BE2C (cell line): ENCODE results near the gene ETV1.

ENCODE experiments used
- DNase-seq: peaks from one replicate; pipeline ENCODE4 v3.0.0-alpha.2; 2020
- H3K27me3 ChIP-seq: fragments of 250-450 bp; sonication (Bioruptor Pico); 2 replicates; pipeline ENCODE4 v1.5.1; 2020; ENCODE audit warnings: mild to moderate bottlenecking
- H3K36me3 ChIP-seq: fragments of 250-450 bp; sonication (Bioruptor Pico); 2 replicates; pipeline ENCODE4 v1.5.1; 2020; ENCODE audit warnings: mild to moderate bottlenecking
- H3K4me1 ChIP-seq: fragments of 250-450 bp; sonication (Bioruptor Pico); 2 replicates; pipeline ENCODE4 v1.5.1; 2020
- H3K4me3 ChIP-seq: 2 replicates; pipeline ENCODE4 v1.5.1; 2011; ENCODE audit warnings: low read depth, low read length
- H3K9me3 ChIP-seq: fragments of 250-450 bp; sonication (Bioruptor Pico); 2 replicates; pipeline ENCODE4 v1.5.1; 2020
- TF ChIP-seq, protein P1 (sequence below): IDR thresholded peaks from 2 replicates; pipeline ENCODE4 v1.5.1; 2012; ENCODE audit warnings: mild to moderate bottlenecking, low read depth, low read length

ETV1 gene

DNA sequence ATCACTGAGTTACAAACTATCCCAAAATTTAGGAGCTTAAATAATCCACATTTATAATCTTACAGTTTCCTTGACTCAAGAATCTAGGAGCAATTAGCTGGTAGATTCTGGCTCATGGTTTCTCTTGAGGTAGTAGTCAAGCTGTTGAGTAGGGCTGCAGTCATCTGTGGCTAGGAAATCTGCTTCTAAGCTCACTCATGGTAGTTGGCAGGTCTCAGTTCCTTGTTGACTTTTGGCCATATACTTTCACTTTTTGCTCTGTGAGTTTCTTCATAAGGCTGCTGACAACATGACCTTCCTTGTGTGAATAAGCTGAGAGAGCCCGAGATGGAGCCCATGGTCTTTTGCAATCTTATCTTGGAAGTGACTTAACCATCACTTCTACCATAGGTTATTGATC is 10.8 kb upstream of the ETV1 start:
- H3K36me3 ChIP-seq, result no peaks in the 10 kb centered on the region
- H3K27me3 ChIP-seq, result no peaks in the 10 kb centered on the region
- no peak for DNase-seq
- H3K9me3 ChIP-seq, result no peaks in the 10 kb centered on the region
- TF ChIP-seq, protein P1, sequence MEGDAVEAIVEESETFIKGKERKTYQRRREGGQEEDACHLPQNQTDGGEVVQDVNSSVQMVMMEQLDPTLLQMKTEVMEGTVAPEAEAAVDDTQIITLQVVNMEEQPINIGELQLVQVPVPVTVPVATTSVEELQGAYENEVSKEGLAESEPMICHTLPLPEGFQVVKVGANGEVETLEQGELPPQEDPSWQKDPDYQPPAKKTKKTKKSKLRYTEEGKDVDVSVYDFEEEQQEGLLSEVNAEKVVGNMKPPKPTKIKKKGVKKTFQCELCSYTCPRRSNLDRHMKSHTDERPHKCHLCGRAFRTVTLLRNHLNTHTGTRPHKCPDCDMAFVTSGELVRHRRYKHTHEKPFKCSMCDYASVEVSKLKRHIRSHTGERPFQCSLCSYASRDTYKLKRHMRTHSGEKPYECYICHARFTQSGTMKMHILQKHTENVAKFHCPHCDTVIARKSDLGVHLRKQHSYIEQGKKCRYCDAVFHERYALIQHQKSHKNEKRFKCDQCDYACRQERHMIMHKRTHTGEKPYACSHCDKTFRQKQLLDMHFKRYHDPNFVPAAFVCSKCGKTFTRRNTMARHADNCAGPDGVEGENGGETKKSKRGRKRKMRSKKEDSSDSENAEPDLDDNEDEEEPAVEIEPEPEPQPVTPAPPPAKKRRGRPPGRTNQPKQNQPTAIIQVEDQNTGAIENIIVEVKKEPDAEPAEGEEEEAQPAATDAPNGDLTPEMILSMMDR, result no peak
- no peaks in the 10 kb centered on the region; the same call in 1 of the 2 replicates for H3K4me1 ChIP-seq
- H3K4me3 ChIP-seq, result no peak overlapping the region

DNA sequence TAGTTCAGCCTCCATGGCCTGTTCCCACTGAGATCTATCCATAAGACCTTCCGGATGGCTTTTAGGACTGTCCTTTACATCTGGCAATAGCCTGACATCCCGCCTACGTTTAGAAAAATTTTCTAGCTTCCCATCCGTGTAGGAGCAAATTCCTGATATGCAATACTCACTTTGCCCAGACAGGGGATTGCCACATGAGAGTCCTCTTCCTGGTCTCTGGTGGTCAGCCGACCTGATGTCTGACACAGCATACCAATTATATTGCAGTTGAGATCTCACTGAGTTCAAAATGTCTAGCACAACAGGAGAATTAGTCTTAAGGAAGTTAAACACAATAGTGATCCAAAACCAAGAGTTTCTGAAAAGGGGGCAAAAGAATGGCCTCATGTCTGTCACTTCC is 9.4 kb upstream of the ETV1 start:
- H3K9me3 ChIP-seq, result no peaks in the 10 kb centered on the region
- H3K27me3 ChIP-seq, result no peaks in the 10 kb centered on the region
- H3K4me3 ChIP-seq, result no peak overlapping the region
- no peak for DNase-seq
- H3K4me1 ChIP-seq, result no peaks in the 10 kb centered on the region; the same call in 1 of the 2 replicates
- TF ChIP-seq, protein P1, result no peak
- H3K36me3 ChIP-seq, result no peaks in the 10 kb centered on the region

DNA sequence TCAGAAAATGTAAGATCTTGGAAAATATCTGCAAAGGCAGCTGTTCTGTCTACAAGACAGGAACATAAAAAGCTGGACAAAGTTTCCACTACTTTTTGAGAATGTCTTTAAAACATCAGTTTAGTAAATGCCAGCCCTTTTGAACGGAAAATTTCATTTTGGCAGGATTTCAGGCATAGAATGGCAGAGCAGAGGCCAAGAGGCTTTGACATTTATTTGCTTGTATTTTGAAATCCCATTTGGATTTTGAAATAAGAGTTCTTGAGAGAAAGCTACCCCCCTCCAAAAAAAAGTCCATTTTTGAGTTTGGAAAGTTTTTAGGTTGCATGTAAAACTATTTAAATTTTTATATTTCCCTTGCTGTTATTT is 3.1 kb upstream of the ETV1 start:
- Histone ChIP-seq H3K36me3 (no peaks in the 10 kb centered on the region), H3K9me3 (no peaks in the 10 kb centered on the region), H3K27me3 (no peaks in the 10 kb centered on the region), H3K4me3 (no peak overlapping the region), H3K4me1 (peaks cover 2% of the 10 kb centered on the region; the same call in 1 of the 2 replicates)
- TF ChIP-seq, protein P1, result no peak
- no peak for DNase-seq

DNA sequence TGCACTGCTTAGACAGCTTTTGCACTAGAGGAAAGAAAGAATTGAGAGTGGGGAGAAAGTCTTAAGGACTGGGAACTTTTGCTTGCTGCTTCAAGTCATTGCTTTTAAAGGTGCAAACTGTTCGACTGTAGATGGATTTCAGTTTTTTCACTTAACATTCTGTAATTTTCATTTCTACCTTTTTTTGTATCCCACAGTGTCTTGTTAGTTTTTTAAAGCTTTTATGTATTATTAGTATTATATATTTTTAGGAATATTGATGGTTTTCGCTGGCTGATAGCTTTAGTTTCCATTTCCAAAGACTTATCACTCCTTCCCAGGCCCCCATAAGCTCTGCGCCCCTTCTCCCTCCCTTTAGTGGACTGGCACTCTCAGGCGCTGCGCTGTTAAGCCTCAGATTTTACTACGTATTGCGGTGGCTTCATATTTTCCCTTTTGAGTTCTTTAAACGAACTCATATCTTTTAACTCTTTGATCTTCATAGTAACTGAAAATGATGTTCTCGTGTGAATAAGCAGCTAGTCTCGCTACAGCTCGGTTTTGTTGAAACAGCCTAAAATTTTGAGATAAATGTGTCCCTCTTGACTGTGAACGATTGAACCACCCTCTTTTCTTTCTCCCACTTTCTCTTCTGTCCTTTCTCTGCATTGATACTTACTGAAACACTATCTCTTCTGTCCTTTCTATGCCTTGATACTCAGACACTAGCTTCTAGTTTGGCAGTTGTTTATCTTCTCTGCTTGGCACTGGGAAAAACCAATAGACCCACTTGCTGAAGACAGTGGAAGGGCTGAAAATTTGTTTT is 2.5 kb upstream of the ETV1 start:
- Histone ChIP-seq H3K9me3 (no peaks in the 10 kb centered on the region), H3K36me3 (no peaks in the 10 kb centered on the region), H3K27me3 (no peaks in the 10 kb centered on the region), H3K4me1 (peaks cover 2% of the 10 kb centered on the region; the same call in 1 of the 2 replicates), H3K4me3 (peak overlapping the region; percentile 35)
- TF ChIP-seq, protein P1, result no peak
- DNase-seq, result no peak

DNA sequence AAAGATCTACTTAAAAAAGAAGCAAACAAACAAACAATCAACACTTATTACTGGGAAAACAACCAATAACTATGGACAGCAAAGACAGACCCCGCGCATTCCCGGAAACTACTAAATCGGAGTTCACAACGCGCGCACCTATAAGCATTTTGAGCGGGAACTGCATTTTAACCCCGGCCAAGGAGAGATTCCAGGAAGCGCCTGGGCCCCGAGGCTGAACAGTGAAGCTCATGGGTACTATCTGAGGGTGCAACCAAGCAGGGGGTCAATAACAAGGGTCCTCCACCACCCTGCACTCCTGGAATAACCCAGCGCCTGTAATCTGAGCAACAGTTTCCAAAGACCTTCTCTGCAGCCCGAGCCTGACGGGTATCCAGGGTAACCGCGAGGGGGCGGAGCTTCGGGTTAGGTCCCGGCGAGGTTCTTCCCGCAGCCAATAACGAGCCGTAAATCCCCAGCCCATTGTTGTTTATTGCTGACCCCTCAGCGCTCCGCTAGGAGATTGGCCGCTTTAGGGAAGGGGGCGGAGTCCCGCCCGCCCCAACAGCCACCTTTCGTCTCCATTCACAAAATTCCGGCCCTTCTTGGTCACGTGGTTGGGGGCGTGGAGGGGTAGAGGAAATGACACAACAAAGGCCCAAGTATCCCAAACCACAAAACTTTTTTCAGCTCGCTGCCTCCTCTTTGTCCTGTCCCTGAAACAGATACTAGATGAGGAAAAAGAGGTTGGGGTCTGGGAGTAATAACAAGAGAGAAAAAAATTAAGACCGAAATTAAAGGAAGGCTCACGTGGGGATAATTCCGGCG is 1.7 kb upstream of the ETV1 start:
- H3K36me3 ChIP-seq, result no peaks in the 10 kb centered on the region
- TF ChIP-seq, protein P1, result no peak
- peak overlapping the region; percentile 71 for H3K4me3 ChIP-seq
- peaks cover 2% of the 10 kb centered on the region; the same call in 1 of the 2 replicates for H3K4me1 ChIP-seq
- no peaks in the 10 kb centered on the region for H3K9me3 ChIP-seq
- peak; percentile 97 for DNase-seq
- H3K27me3 ChIP-seq, result no peaks in the 10 kb centered on the region
